ENCODE data around the gene DLGAP3.
A peak's percentile ranks its signal among the peaks of the same experiment; 100 is the strongest.

DLGAP3 gene

GRCh38 chr1:34901919-34902318 lies 27.5 kb downstream of the DLGAP3 start:
- H3K9me3 ChIP-seq (replicated peaks in 1 of 2; ENCODE audit: control insufficient read depth in 2 of 2, insufficient read depth in 1 of 2, low read depth in 1 of 2, low read length in 2 of 2), result no peaks in the 10 kb centered on the region
- peaks cover 0 to 3% of the 10 kb centered on the region in 2 donors for H3K4me1 ChIP-seq (ENCODE audit: control insufficient read depth in 2 of 2, insufficient read depth in 1 of 2, low read depth in 1 of 2, low read length in 2 of 2)
- H3K4me3 ChIP-seq (ENCODE audit: low read length in 2 of 2), result no peak overlapping the region
- WGBS, 2 donors (ENCODE audit: extremely low coverage in 2 of 2, insufficient read length in 2 of 2, insufficient replicate concordance in 1 of 2), result no CpG with 5 or more reads among the region's 7 CpGs
- no peak overlapping the region for H2BK120ac ChIP-seq (ENCODE audit: low read depth, low read length)
- no peak overlapping the region for H3K4ac ChIP-seq (ENCODE audit: low read length)
- H3K9ac ChIP-seq (ENCODE audit: low read depth, low read length, poor library complexity), result no peak overlapping the region
- no peak overlapping the region for H2BK12ac ChIP-seq (ENCODE audit: low read length)
- no peak overlapping the region for H4K8ac ChIP-seq (ENCODE audit: low read depth, low read length)
- no peaks in the 10 kb centered on the region for H3K36me3 ChIP-seq (replicated peaks in 1 of 2; ENCODE audit: control insufficient read depth in 2 of 2, insufficient read depth in 2 of 2, low read length in 2 of 2)
- H3K14ac ChIP-seq (ENCODE audit: low read length), result no peak overlapping the region
- no peak overlapping the region for H2BK5ac ChIP-seq (ENCODE audit: low read length)
- no peak overlapping the region for H3K23ac ChIP-seq (ENCODE audit: low read depth, low read length, poor library complexity)
- no peaks in the 10 kb centered on the region for H3K79me1 ChIP-seq (ENCODE audit: low read depth, low read length)
- H3K4me2 ChIP-seq (ENCODE audit: insufficient read depth, low read length, poor library complexity, severe bottlenecking), result no peak overlapping the region
- DNase-seq (ENCODE audit: low spot score), result no peak
- H2AFZ ChIP-seq (ENCODE audit: low read length), result no peak overlapping the region
- no peak overlapping the region for H3K27ac ChIP-seq (replicated peaks; ENCODE audit: low read length)
- no peak overlapping the region for H4K91ac ChIP-seq (ENCODE audit: low read depth, low read length, poor library complexity)
- H2AK5ac ChIP-seq (ENCODE audit: low read depth, low read length), result no peak overlapping the region
- peaks cover 0 to 6% (median 0%) of the 10 kb centered on the region in 3 experiments for H3K27me3 ChIP-seq (ENCODE audit: control insufficient read depth in 3 of 3, insufficient read depth in 3 of 3, low read depth in 1 of 3, low read length in 3 of 3)
- no peak overlapping the region for H3K18ac ChIP-seq (ENCODE audit: low read length)
- no peak overlapping the region for H2BK15ac ChIP-seq (ENCODE audit: low read length)

GRCh38 chr1:34900775-34901502 lies 28.5 kb downstream of the DLGAP3 start:
- Histone ChIP-seq H3K79me1 (ENCODE audit: low read depth, low read length) (no peaks in the 10 kb centered on the region), H3K4me1 (ENCODE audit: control insufficient read depth in 2 of 2, insufficient read depth in 1 of 2, low read depth in 1 of 2, low read length in 2 of 2) (no peaks in the 10 kb centered on the region), H4K91ac (ENCODE audit: low read depth, low read length, poor library complexity) (no peak overlapping the region), H3K4ac (ENCODE audit: low read length) (no peak overlapping the region), H3K9me3 (replicated peaks in 1 of 2; ENCODE audit: control insufficient read depth in 2 of 2, insufficient read depth in 1 of 2, low read depth in 1 of 2, low read length in 2 of 2) (no peaks in the 10 kb centered on the region), H3K4me3 (ENCODE audit: low read length in 2 of 2) (no peak overlapping the region), H3K23ac (ENCODE audit: low read depth, low read length, poor library complexity) (no peak overlapping the region), H3K27ac (replicated peaks; ENCODE audit: low read length) (no peak overlapping the region), H2BK12ac (ENCODE audit: low read length) (no peak overlapping the region), H2BK15ac (ENCODE audit: low read length) (no peak overlapping the region), H3K4me2 (ENCODE audit: insufficient read depth, low read length, poor library complexity, severe bottlenecking) (no peak overlapping the region), H3K36me3 (replicated peaks in 1 of 2; ENCODE audit: control insufficient read depth in 2 of 2, insufficient read depth in 2 of 2, low read length in 2 of 2) (no peaks in the 10 kb centered on the region), H3K9ac (ENCODE audit: low read depth, low read length, poor library complexity) (no peak overlapping the region), H2BK120ac (ENCODE audit: low read depth, low read length) (no peak overlapping the region), H4K8ac (ENCODE audit: low read depth, low read length) (no peak overlapping the region), H2AFZ (ENCODE audit: low read length) (no peak overlapping the region), H3K14ac (ENCODE audit: low read length) (no peak overlapping the region), H2BK5ac (ENCODE audit: low read length) (no peak overlapping the region), H3K18ac (ENCODE audit: low read length) (no peak overlapping the region), H2AK5ac (ENCODE audit: low read depth, low read length) (no peak overlapping the region), H3K27me3 (ENCODE audit: control insufficient read depth in 3 of 3, insufficient read depth in 3 of 3, low read depth in 1 of 3, low read length in 3 of 3) (peaks cover 0 to 6% (median 0%) of the 10 kb centered on the region in 3 experiments)
- no CpG with 5 or more reads among the region's 13 CpGs for WGBS, 2 donors (ENCODE audit: extremely low coverage in 2 of 2, insufficient read length in 2 of 2, insufficient replicate concordance in 1 of 2)
- no peak for DNase-seq (ENCODE audit: low spot score)

DNA sequence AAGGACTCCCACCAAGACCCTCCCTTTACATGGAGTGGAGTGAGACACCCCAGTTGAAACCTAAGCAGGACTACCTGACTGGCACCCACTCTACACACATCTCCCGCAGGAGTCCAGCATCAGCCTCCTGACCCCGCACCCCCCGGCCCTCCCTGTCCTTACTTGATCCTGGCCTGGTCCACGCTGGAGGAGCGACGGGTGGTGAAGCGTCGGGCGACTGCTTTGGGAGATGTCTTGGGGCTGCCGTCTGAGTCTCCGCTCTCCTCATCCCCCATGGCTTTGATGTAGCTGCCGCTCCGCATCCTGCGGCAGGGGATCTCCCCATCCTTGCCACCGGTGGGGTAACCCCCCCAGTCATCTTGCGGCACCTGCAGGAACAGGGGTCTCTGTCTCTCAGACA lies 29.5 kb downstream of the DLGAP3 start:
- no peak overlapping the region for H4K91ac ChIP-seq (ENCODE audit: low read depth, low read length, poor library complexity)
- H3K4me3 ChIP-seq (ENCODE audit: low read length in 2 of 2), result no peak overlapping the region
- no peak overlapping the region for H2BK5ac ChIP-seq (ENCODE audit: low read length)
- H2AK5ac ChIP-seq (ENCODE audit: low read depth, low read length), result no peak overlapping the region
- H2BK120ac ChIP-seq (ENCODE audit: low read depth, low read length), result no peak overlapping the region
- H3K36me3 ChIP-seq (replicated peaks in 1 of 2; ENCODE audit: control insufficient read depth in 2 of 2, insufficient read depth in 2 of 2, low read length in 2 of 2), result no peaks in the 10 kb centered on the region
- no peak for DNase-seq (ENCODE audit: low spot score)
- no peak overlapping the region for H3K27ac ChIP-seq (replicated peaks; ENCODE audit: low read length)
- no peak overlapping the region for H3K4me2 ChIP-seq (ENCODE audit: insufficient read depth, low read length, poor library complexity, severe bottlenecking)
- peak overlapping the region; percentile 13 for H3K18ac ChIP-seq (ENCODE audit: low read length)
- H3K4ac ChIP-seq (ENCODE audit: low read length), result no peak overlapping the region
- H2AFZ ChIP-seq (ENCODE audit: low read length), result no peak overlapping the region
- H3K27me3 ChIP-seq (ENCODE audit: control insufficient read depth in 3 of 3, insufficient read depth in 3 of 3, low read depth in 1 of 3, low read length in 3 of 3), result peaks cover 0 to 6% (median 0%) of the 10 kb centered on the region in 3 experiments
- H3K79me1 ChIP-seq (ENCODE audit: low read depth, low read length), result no peaks in the 10 kb centered on the region
- no peak overlapping the region for H2BK12ac ChIP-seq (ENCODE audit: low read length)
- no peak overlapping the region for H3K23ac ChIP-seq (ENCODE audit: low read depth, low read length, poor library complexity)
- no peak overlapping the region for H3K14ac ChIP-seq (ENCODE audit: low read length)
- H3K4me1 ChIP-seq (ENCODE audit: control insufficient read depth in 2 of 2, insufficient read depth in 1 of 2, low read depth in 1 of 2, low read length in 2 of 2), result no peaks in the 10 kb centered on the region
- no CpG with 5 or more reads among the region's 16 CpGs for WGBS, 2 donors (ENCODE audit: extremely low coverage in 2 of 2, insufficient read length in 2 of 2, insufficient replicate concordance in 1 of 2)
- no peak overlapping the region for H4K8ac ChIP-seq (ENCODE audit: low read depth, low read length)
- H3K9me3 ChIP-seq (replicated peaks in 1 of 2; ENCODE audit: control insufficient read depth in 2 of 2, insufficient read depth in 1 of 2, low read depth in 1 of 2, low read length in 2 of 2), result no peaks in the 10 kb centered on the region
- H3K9ac ChIP-seq (ENCODE audit: low read depth, low read length, poor library complexity), result no peak overlapping the region
- H2BK15ac ChIP-seq (ENCODE audit: low read length), result no peak overlapping the region

GRCh38 chr1:34899471-34899870 lies 30.0 kb downstream of the DLGAP3 start:
- Histone ChIP-seq H3K4ac (ENCODE audit: low read length) (no peak overlapping the region), H2BK15ac (ENCODE audit: low read length) (no peak overlapping the region), H2BK120ac (ENCODE audit: low read depth, low read length) (no peak overlapping the region), H3K4me3 (ENCODE audit: low read length in 2 of 2) (no peak overlapping the region), H4K91ac (ENCODE audit: low read depth, low read length, poor library complexity) (no peak overlapping the region), H2BK5ac (ENCODE audit: low read length) (no peak overlapping the region), H3K4me2 (ENCODE audit: insufficient read depth, low read length, poor library complexity, severe bottlenecking) (no peak overlapping the region), H4K8ac (ENCODE audit: low read depth, low read length) (no peak overlapping the region), H3K27ac (replicated peaks; ENCODE audit: low read length) (no peak overlapping the region), H3K27me3 (ENCODE audit: control insufficient read depth in 3 of 3, insufficient read depth in 3 of 3, low read depth in 1 of 3, low read length in 3 of 3) (peaks cover 0 to 6% (median 0%) of the 10 kb centered on the region in 3 experiments), H3K18ac (ENCODE audit: low read length) (no peak overlapping the region), H3K9me3 (replicated peaks in 1 of 2; ENCODE audit: control insufficient read depth in 2 of 2, insufficient read depth in 1 of 2, low read depth in 1 of 2, low read length in 2 of 2) (no peaks in the 10 kb centered on the region), H2AK5ac (ENCODE audit: low read depth, low read length) (no peak overlapping the region), H3K36me3 (replicated peaks in 1 of 2; ENCODE audit: control insufficient read depth in 2 of 2, insufficient read depth in 2 of 2, low read length in 2 of 2) (no peaks in the 10 kb centered on the region), H3K4me1 (ENCODE audit: control insufficient read depth in 2 of 2, insufficient read depth in 1 of 2, low read depth in 1 of 2, low read length in 2 of 2) (no peaks in the 10 kb centered on the region), H3K9ac (ENCODE audit: low read depth, low read length, poor library complexity) (no peak overlapping the region), H3K23ac (ENCODE audit: low read depth, low read length, poor library complexity) (no peak overlapping the region), H2AFZ (ENCODE audit: low read length) (no peak overlapping the region), H2BK12ac (ENCODE audit: low read length) (no peak overlapping the region), H3K14ac (ENCODE audit: low read length) (no peak overlapping the region), H3K79me1 (ENCODE audit: low read depth, low read length) (no peaks in the 10 kb centered on the region)
- no CpG with 5 or more reads among the region's 4 CpGs for WGBS, 2 donors (ENCODE audit: extremely low coverage in 2 of 2, insufficient read length in 2 of 2, insufficient replicate concordance in 1 of 2)
- DNase-seq (ENCODE audit: low spot score), result no peak
